HepG2 (cell line): ENCODE results near the gene ESPN. TPM values are rescaled to one million over a fixed set of nuclear protein-coding genes. Genes with fewer than 3 reads are reported as not detected.
A peak's percentile ranks its signal among the peaks of the same experiment; 100 is the strongest.

ENCODE experiments used
- ARHGAP35 ChIP-seq: sonication (generic); formaldehyde crosslinking; IDR thresholded peaks from 2 replicates; pipeline ENCODE4 v1.9.0; 2022; ENCODE audit warnings: mild to moderate bottlenecking, inconsistent platforms, moderate library complexity, missing genetic modification reagents, borderline replicate concordance
- ATAD3A ChIP-seq: sonication (generic); formaldehyde crosslinking; IDR thresholded peaks from 2 replicates; pipeline ENCODE4 v1.4.0; 2020; ENCODE audit warnings: missing genetic modification reagents
- BHLHE40 ChIP-seq: IDR thresholded peaks from 2 replicates; pipeline ENCODE4 v1.6.1; 2011; ENCODE audit warnings: low read length, improper control_type of control experiment
- CENPT ChIP-seq: sonication (generic); formaldehyde crosslinking; IDR thresholded peaks from 2 replicates; pipeline ENCODE4 v1.8.0; 2022; ENCODE audit warnings: low read depth, mild to moderate bottlenecking, moderate library complexity, missing genetic modification reagents
- ESRRA ChIP-seq: sonication (generic); formaldehyde crosslinking; IDR thresholded peaks from 2 replicates; pipeline ENCODE4 v1.5.1; 2020; ENCODE audit warnings: mild to moderate bottlenecking, low read depth, missing genetic modification reagents
- FOXA1 ChIP-seq, 2 experiments: fragments of 450-650 bp in 1 of 2; sonication (generic) in 1 of 2; formaldehyde crosslinking in 1 of 2; IDR thresholded peaks; 2 replicates each; pipeline versions ENCODE4 v1.4.0 to v1.6.1; 2016 to 2020; ENCODE audit warnings: missing genetic modification reagents in 1 of 2
- HDAC1 ChIP-seq: sonication (generic); formaldehyde crosslinking; IDR thresholded peaks from 2 replicates; pipeline ENCODE4 v1.5.1; 2020; ENCODE audit warnings: mild to moderate bottlenecking, missing genetic modification reagents
- IRX3 ChIP-seq: sonication (generic); formaldehyde crosslinking; IDR thresholded peaks from 2 replicates; pipeline ENCODE4 v1.8.1; 2023; ENCODE audit warnings: mild to moderate bottlenecking, low read depth, missing genetic modification reagents, borderline replicate concordance
- KDM2A ChIP-seq: sonication (generic); formaldehyde crosslinking; IDR thresholded peaks from 2 replicates; pipeline ENCODE4 v1.4.0; 2020; ENCODE audit warnings: low read depth, missing genetic modification reagents, borderline replicate concordance
- KLF15 ChIP-seq: sonication (generic); formaldehyde crosslinking; IDR thresholded peaks from 2 replicates; pipeline ENCODE4 v1.8.1; 2023; ENCODE audit warnings: borderline replicate concordance, mild to moderate bottlenecking, inconsistent platforms, missing genetic modification reagents, mixed read lengths
- MED1 ChIP-seq: sonication (generic); formaldehyde crosslinking; IDR thresholded peaks from 2 replicates; pipeline ENCODE4 v1.4.0; 2020; ENCODE audit warnings: missing genetic modification reagents
- POLR2A ChIP-seq, 2 experiments: IDR thresholded peaks; 2 replicates each; pipeline ENCODE4 v1.6.1; 2011; ENCODE audit warnings: low read depth in 2 of 2, low read length in 2 of 2, mild to moderate bottlenecking in 1 of 2, moderate library complexity in 1 of 2; ENCODE audit not compliant: insufficient read depth in 1 of 2
- PTBP1 ChIP-seq: fragments of 200-400 bp; formaldehyde crosslinking; IDR thresholded peaks from 2 replicates; pipeline ENCODE4 v1.6.1; 2018; ENCODE audit warnings: low read length, low read depth; ENCODE audit not compliant: poor library complexity, severe bottlenecking
- SALL2 ChIP-seq: sonication (generic); formaldehyde crosslinking; IDR thresholded peaks from 2 replicates; pipeline ENCODE4 v1.8.1; 2023; ENCODE audit warnings: mild to moderate bottlenecking, missing genetic modification reagents, inconsistent platforms
- SKI ChIP-seq: fragments of 450-650 bp; IDR thresholded peaks from one replicate; pipeline ENCODE4 v1.6.1; 2018; ENCODE audit warnings: mild to moderate bottlenecking; ENCODE audit not compliant: partially characterized antibody
- ZFP36L2 ChIP-seq: sonication (generic); formaldehyde crosslinking; IDR thresholded peaks from 2 replicates; pipeline ENCODE4 v1.4.0; 2020; ENCODE audit warnings: missing genetic modification reagents
- ZFY ChIP-seq: sonication (generic); formaldehyde crosslinking; IDR thresholded peaks from 2 replicates; pipeline ENCODE4 v1.4.0; 2020; ENCODE audit warnings: missing genetic modification reagents
- ZNF205 ChIP-seq: IDR thresholded peaks from 2 replicates; pipeline ENCODE4 v1.6.1; 2018; ENCODE audit warnings: missing biosample characterization, missing genetic modification reagents
- ZNF225 ChIP-seq: sonication (generic); formaldehyde crosslinking; IDR thresholded peaks from 2 replicates; pipeline ENCODE4 v1.4.0; 2020; ENCODE audit warnings: mild to moderate bottlenecking, missing genetic modification reagents
- ZNF441 ChIP-seq: sonication (generic); formaldehyde crosslinking; IDR thresholded peaks from 2 replicates; pipeline ENCODE4 v1.7.0; 2021; ENCODE audit warnings: missing genetic modification reagents, borderline replicate concordance
- ZNF569 ChIP-seq: sonication (generic); formaldehyde crosslinking; IDR thresholded peaks from 2 replicates; pipeline ENCODE4 v1.5.0; 2020; ENCODE audit warnings: mild to moderate bottlenecking, missing genetic modification reagents, moderate library complexity, borderline replicate concordance
- ZNF589 ChIP-seq: sonication (generic); formaldehyde crosslinking; conservative IDR thresholded peaks from 2 replicates; pipeline ENCODE4 v1.8.0; 2022; ENCODE audit warnings: mild to moderate bottlenecking, moderate library complexity, missing genetic modification reagents
- ZNF607 ChIP-seq: sonication (generic); formaldehyde crosslinking; IDR thresholded peaks from 2 replicates; pipeline ENCODE4 v1.5.1; 2020; ENCODE audit warnings: missing genetic modification reagents, mild to moderate bottlenecking, borderline replicate concordance
- ZNF616 ChIP-seq: sonication (generic); formaldehyde crosslinking; IDR thresholded peaks from 2 replicates; pipeline ENCODE4 v1.5.0; 2020; ENCODE audit warnings: low read depth, mild to moderate bottlenecking, missing genetic modification reagents
- ZNF678 ChIP-seq: sonication (generic); formaldehyde crosslinking; IDR thresholded peaks from 2 replicates; pipeline ENCODE4 v1.4.0; 2020; ENCODE audit warnings: mild to moderate bottlenecking, missing genetic modification reagents
- ZNF792 ChIP-seq: IDR thresholded peaks from 2 replicates; pipeline ENCODE4 v1.6.1; 2016
- ZNF839 ChIP-seq: sonication (generic); formaldehyde crosslinking; IDR thresholded peaks from 2 replicates; pipeline ENCODE4 v1.4.0; 2020; ENCODE audit warnings: missing genetic modification reagents, mild to moderate bottlenecking, borderline replicate concordance
- polyA plus RNA-seq, 8 experiments: library from polyadenylated mRNA; depleted of rRNA in 3 of 8; stranded (reverse) in 7 of 8; unstranded in 1 of 8; fragments of >200 nt; fragmentation: Illumina TruSeq in 4 of 8; extraction: Trizol in 4 of 8; gene quantifications; 2 replicates each; pipeline versions ENCODE4 v1.2.1 to v1.2.3, GENCODE V29; 2011 to 2016; ENCODE audit warnings: low read depth in 4 of 8, missing spikeins in 1 of 8, mixed read lengths in 1 of 8; ENCODE audit not compliant: insufficient read depth in 1 of 8
- total RNA-seq, 5 experiments: library from RNA; depleted of rRNA; stranded (reverse); fragments of >200 nt; fragmentation: Illumina TruSeq; extraction: Trizol; gene quantifications; 2 replicates each; pipeline ENCODE4 v1.2.3, GENCODE V29; 2016; ENCODE audit warnings: low read depth in 1 of 5
- TF ChIP-seq, protein P1 (sequence below): sonication (generic); formaldehyde crosslinking; IDR thresholded peaks from 2 replicates; pipeline ENCODE4 v1.8.1; 2023; ENCODE audit warnings: mild to moderate bottlenecking, moderate library complexity, missing genetic modification reagents
- TF ChIP-seq, protein P2 (sequence below): sonication (generic); formaldehyde crosslinking; IDR thresholded peaks from 2 replicates; pipeline ENCODE4 v1.5.1; 2020; ENCODE audit warnings: missing genetic modification reagents, mild to moderate bottlenecking, borderline replicate concordance

The ESPN gene
- total and polyA plus RNA-seq, 2 of the 13 experiments (the other 11 are each of a cell fraction or from before 2014, with no cell fraction given), result 48.6 to 54.2 TPM

DNA sequence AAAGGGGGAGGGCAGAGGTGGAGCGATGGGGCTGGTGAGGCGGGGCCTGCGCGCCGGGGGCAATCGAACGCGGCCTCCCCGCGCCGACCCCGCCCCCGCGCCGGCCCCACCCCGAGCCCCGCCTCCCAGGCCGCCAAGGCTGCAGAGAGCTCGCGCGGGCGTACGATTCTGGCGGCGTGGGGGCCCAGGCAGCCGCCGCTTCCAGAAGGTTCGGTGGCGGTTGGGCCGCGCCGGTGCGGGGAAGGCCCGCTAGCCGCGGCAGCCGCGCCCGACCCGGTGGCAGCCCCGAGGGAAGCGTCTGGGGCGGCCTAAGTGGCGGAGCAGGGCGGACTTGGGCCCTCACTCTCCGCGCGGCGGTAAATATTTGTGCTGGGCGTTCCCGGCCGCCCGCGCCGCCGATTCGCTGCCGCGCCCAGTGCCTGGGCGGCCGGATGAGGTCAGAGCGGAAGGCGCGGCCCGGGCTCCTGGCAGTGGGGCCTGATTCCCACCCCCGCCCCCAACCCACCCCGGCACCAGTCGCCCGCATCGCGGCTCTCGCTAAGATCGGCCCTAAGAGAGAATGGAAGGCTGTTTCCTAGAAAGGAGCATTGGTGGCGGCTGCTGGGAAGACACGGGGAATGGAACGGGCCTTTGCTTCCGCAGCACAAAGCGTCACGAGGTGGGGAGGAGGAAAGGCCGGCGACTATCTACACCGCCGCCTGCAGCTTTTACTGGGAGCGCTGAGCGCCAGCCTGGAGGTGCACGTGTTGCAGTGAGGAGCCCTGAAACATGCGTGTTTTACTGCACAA is 31.0 kb upstream of the ESPN start, which contains the start of gene ACOT7 (continued):
- TF ChIP-seq IRX3 (CRISPR knock-in tag) (peak; percentile 70; the same call in 1 of the 2 replicates), SALL2 (CRISPR knock-in tag) (peak; percentile 75; the same call in 1 of the 2 replicates), ZNF589 (CRISPR knock-in tag) (0 out of 2 replicates have a peak, but pooled peaks have one; percentile 66), ARHGAP35 (CRISPR knock-in tag) (peak; percentile 84; the same call in 1 of the 2 replicates), ZNF225 (CRISPR knock-in tag) (peak; percentile 12; the same call in 1 of the 2 replicates), HDAC1 (CRISPR knock-in tag) (peak; percentile 75; the same call in 1 of the 2 replicates), ZNF616 (CRISPR knock-in tag) (peak; percentile 79; the same call in 1 of the 2 replicates), ATAD3A (no peak), BHLHE40 (no peak), ESRRA (CRISPR knock-in tag) (peak; percentile 50; the same call in 1 of the 2 replicates), CENPT (CRISPR knock-in tag) (no peak), POLR2A (IDR thresholded peaks at IDR 0.05; ENCODE audit: insufficient read depth in 1 of 2, low read depth in 2 of 2, low read length in 2 of 2) (peak; percentile 65 to 66; a peak in 3 of 4 replicates), ZNF678 (CRISPR knock-in tag) (no peak), FOXA1 (IDR thresholded peaks at IDR 0.05) (no peak), FOXA1 (CRISPR knock-in tag; IDR thresholded peaks at IDR 0.05) (peak; percentile 42; the same call in 1 of the 2 replicates), ZNF607 (CRISPR knock-in tag) (peak; percentile 78; the same call in 1 of the 2 replicates), ZFY (CRISPR knock-in tag) (peak; percentile 97), ZNF205 (CRISPR knock-in tag) (peak; percentile 33; the same call in 1 of the 2 replicates), MED1 (peak; percentile 41; the same call in 1 of the 2 replicates), PTBP1 (peak; percentile 43), SKI (peak; percentile 41), KLF15 (peak; percentile 34; the same call in 1 of the 2 replicates), ZNF792 (CRISPR knock-in tag) (no peak; the same call in 1 of the 2 replicates), ZNF569 (CRISPR knock-in tag) (no peak), ZNF839 (CRISPR knock-in tag) (no peak), ZNF441 (CRISPR knock-in tag) (0 out of 2 replicates have a peak, but pooled peaks have one; percentile 62), KDM2A (CRISPR knock-in tag) (peak; percentile 27; the same call in 1 of the 2 replicates), ZFP36L2 (no peak)
- TF ChIP-seq, protein P1, sequence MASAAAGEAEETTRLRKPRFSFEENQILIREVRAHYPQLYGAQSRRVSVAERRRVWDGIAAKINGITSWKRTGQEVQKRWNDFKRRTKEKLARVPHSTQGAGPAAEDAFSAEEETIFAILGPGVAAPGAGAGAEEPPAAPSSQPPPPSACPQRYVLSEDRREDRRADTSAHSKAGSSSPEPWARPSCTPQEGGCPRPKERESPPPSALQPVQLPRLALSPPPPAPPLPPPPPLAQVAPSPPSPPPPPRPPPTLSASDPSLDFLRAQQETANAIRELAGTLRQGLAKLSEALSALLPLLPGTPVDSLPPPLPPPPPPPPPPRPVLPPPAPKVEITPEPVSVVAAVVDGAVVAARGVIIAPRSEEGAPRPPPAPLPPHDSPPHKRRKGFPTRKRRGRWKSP (CRISPR knock-in tag), result peak; percentile 89
- TF ChIP-seq, protein P2, sequence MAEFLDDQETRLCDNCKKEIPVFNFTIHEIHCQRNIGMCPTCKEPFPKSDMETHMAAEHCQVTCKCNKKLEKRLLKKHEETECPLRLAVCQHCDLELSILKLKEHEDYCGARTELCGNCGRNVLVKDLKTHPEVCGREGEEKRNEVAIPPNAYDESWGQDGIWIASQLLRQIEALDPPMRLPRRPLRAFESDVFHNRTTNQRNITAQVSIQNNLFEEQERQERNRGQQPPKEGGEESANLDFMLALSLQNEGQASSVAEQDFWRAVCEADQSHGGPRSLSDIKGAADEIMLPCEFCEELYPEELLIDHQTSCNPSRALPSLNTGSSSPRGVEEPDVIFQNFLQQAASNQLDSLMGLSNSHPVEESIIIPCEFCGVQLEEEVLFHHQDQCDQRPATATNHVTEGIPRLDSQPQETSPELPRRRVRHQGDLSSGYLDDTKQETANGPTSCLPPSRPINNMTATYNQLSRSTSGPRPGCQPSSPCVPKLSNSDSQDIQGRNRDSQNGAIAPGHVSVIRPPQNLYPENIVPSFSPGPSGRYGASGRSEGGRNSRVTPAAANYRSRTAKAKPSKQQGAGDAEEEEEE (CRISPR knock-in tag), result no peak
